GM18502 (cell line): ENCODE data around the gene UBAP2L.
"Not testable (repeated sequence)": the region's sequence is repeated elsewhere in the genome, so short reads cannot be mapped to it uniquely, and the experiment has no call there.

Experiments
- ATAC-seq: cut with Tn5 transposase; IDR thresholded peaks from one replicate; pipeline ENCODE4 v1.9.1; 2021; ENCODE audit warnings: mild to moderate bottlenecking; ENCODE audit not compliant: unreplicated experiment, poor library complexity

The UBAP2L gene

DNA sequence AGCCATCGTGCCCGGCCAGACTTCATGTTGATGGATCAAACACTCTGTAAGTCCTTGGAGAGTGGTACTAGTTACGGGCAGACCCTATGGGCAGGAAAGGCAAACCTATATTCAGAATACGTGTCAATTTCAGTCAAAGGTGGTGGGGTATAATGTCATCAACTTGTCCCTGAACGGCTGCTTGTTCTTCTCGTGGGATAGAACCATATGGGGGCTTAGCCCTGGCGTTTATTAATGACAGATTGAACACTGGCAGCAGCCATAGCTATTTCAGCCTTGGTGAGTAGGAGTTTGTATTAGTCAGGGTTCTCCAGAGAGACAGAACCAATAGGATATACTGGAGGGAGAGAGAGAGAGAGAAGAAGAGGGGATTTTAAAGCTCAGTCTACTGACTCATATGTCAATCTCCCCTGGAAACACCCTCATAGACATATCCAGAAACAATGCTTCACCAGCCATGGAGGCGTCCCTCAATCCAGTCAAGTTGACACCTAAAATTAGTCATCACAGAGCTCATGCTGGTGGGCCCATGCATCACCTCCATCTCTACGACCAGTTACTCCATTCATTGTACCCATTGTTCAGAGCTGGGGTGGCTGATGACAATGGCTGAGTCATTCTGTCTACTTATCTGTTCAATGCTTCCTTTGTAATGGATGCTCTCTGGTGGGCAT is 84.0 kb downstream of the UBAP2L start:
- no peak for ATAC-seq

DNA sequence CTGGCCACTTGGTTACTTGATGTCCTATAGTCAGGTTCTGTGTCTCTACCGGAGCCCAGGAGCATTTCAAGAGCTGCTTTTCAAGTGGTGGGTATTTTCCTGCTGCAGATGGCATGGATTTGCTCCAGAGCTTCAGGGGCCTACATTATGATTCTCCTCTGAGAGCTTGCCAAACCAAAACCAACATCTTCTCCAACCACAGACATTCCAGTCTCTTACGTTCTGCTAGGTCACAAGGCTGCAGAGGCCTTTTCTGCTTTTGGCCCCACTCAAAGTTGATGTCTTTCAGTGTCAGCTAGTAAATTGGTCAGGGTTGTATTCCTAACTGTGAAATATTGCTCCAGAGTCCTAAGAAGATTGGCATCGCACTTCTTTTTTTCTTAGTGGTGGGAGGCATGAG is 85.4 kb downstream of the UBAP2L start:
- ATAC-seq = no peak

GRCh38 chr1:154307670-154308270 is 87.0 kb downstream of the UBAP2L start:
- not testable (repeated sequence) for ATAC-seq

- ATAC-seq = not testable (repeated sequence)
Observed at GRCh38 chr1:154309136-154309535, 88.4 kb downstream of the UBAP2L start.

- ATAC-seq = not testable (repeated sequence)
Observed at GRCh38 chr1:154312229-154313065, 91.7 kb downstream of the UBAP2L start.

DNA sequence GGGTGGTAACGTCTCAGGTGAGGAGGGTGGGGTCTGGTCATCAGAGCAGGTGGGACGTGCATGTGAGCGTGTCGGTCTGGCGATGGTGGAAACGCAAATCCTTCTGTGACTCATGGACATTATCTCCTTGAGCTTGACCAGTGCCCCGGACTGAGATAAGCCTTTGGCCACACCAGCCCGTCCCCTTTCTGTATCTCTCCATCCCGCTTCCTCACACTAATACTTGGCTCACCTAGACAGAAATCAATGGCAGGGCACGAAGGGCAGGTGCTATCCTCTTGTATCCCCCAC is 92.3 kb downstream of the UBAP2L start:
- ATAC-seq = no peak

DNA sequence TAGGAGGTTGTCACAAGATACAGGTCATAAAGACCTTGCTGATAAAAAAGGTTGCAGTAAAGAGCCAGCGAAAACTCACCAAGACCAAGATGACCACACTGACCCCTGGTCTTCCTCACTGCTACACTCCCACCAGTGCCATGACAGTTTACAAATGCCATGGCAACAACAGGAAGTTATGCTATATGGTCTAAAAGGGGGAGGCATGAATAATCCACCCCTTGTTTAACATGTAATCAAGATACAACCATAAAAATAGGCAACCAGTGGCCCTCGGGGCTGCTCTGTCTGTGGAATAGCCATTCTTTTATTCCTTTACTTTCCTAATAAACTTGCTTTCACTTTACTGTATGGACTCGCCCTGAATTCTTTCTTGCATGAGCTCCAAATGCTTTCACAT is 93.5 kb downstream of the UBAP2L start:
- ATAC-seq = not testable (repeated sequence)

DNA sequence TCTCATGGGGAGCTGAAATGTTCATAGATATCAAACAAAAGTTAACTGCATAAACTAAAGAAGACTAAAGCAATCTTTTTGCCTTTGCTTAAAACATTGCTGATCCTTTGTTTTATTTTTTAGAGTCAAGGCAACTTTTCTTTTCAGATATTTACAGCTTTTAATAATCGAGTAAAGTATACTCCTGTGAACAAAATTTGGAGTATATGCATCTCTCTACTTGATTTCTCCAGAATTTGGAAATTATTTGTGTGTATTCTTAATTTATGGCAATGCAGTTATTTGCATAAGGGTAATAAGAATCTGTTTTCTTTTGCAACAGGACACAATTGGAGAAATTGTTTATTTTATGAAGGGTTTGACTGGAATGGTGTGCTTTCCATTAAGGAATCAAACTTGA is 95.9 kb downstream of the UBAP2L start:
- no peak for ATAC-seq

DNA sequence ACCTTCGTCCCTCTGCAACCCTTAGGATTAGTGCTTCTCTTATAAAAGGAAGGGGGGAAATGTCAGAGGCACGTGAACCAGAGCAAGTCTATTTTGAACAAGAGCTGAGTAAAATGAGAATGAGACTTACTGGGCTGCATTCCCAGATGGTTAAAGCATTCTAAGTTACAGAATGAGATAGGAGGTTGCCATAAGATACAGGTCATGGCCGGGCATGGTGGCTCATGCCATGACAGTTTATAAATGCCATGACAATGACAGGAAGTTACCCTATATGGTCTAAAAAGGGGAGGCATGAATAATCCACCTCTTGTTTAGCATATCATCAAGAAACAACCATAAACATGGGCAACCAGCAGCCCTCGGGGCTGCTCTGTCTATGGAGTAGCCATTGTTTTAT is 97.6 kb downstream of the UBAP2L start:
- ATAC-seq = no peak
